H1 (cell line): ENCODE measurements around the gene HIC2.
"Not testable (repeated sequence)": the region's sequence is repeated elsewhere in the genome, so short reads cannot be mapped to it uniquely, and the experiment has no call there.

Source experiments
- EZH2 ChIP-seq: fragments of 200-600 bp; sonication (generic); IDR thresholded peaks from 2 replicates; pipeline ENCODE4 v1.7.1; 2012; ENCODE audit warnings: low read depth, mild to moderate bottlenecking, moderate library complexity, low read length, inconsistent platforms; ENCODE audit not compliant: severe bottlenecking
- JUN ChIP-seq: IDR thresholded peaks from 2 replicates; pipeline ENCODE4 v1.6.1; 2011; ENCODE audit warnings: low read depth, mild to moderate bottlenecking, improper control_type of control experiment, low read length
- KDM1A ChIP-seq: fragments of 200-600, 300-600 bp; sonication (generic); IDR thresholded peaks from 2 replicates; pipeline ENCODE4 v1.7.1; 2016; ENCODE audit warnings: mild to moderate bottlenecking, low read length, borderline replicate concordance
- POLR2A ChIP-seq, 2 experiments: IDR thresholded peaks; 1 replicate in 1 of 2; 2 replicates in 1 of 2; pipeline ENCODE4 v1.6.1; 2011; ENCODE audit warnings: low read depth in 2 of 2, low read length in 2 of 2, mild to moderate bottlenecking in 2 of 2; ENCODE audit errors: control extremely low read depth in 1 of 2
- RFX5 ChIP-seq: IDR thresholded peaks from 2 replicates; pipeline ENCODE4 v1.6.1; 2011; ENCODE audit warnings: low read depth, low read length, improper control_type of control experiment, borderline replicate concordance
- SUZ12 ChIP-seq: fragments of 200-600 bp; sonication (generic); IDR thresholded peaks from 2 replicates; pipeline ENCODE4 v1.6.1; 2012; ENCODE audit warnings: mild to moderate bottlenecking, inconsistent platforms, low read length, moderate library complexity, mixed read lengths
- TF ChIP-seq, protein P1 (sequence below), 3 experiments: IDR thresholded peaks; 1 replicate in 2 of 3; 2 replicates in 1 of 3; pipeline versions ENCODE4 v1.5.1 to v1.6.1; 2011; ENCODE audit warnings: low read length in 3 of 3, mild to moderate bottlenecking in 3 of 3, inconsistent platforms in 2 of 3, low read depth in 1 of 3, moderate library complexity in 1 of 3; ENCODE audit not compliant: insufficient read depth in 1 of 3; ENCODE audit errors: control extremely low read depth in 1 of 3

DNA sequence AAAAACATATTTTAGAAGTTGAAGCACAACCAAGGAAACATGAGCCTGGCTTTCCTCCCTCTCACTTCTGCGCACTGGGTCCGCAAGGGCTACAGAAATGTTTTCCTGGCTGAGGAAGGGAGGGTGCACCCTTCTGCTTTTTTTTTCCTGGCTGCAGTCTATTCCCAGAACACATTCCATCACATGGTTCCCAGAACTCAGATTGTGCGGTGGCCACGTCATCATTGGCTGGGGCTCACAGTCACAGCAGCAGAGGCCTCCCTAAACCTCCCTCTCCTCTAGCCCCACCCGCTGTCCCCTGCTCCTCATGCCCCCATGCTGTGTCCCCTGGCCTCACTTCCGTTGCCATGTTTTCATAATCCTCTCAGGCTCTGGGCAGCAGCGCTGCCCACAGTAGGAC lies 27.7 kb upstream of the HIC2 start:
- not testable (repeated sequence) for TF ChIP-seq JUN; EZH2; SUZ12; RFX5; KDM1A; POLR2A (IDR thresholded peaks at IDR 0.05; ENCODE audit: control extremely low read depth in 1 of 2, low read depth in 2 of 2, low read length in 2 of 2)
- TF ChIP-seq, protein P1, sequence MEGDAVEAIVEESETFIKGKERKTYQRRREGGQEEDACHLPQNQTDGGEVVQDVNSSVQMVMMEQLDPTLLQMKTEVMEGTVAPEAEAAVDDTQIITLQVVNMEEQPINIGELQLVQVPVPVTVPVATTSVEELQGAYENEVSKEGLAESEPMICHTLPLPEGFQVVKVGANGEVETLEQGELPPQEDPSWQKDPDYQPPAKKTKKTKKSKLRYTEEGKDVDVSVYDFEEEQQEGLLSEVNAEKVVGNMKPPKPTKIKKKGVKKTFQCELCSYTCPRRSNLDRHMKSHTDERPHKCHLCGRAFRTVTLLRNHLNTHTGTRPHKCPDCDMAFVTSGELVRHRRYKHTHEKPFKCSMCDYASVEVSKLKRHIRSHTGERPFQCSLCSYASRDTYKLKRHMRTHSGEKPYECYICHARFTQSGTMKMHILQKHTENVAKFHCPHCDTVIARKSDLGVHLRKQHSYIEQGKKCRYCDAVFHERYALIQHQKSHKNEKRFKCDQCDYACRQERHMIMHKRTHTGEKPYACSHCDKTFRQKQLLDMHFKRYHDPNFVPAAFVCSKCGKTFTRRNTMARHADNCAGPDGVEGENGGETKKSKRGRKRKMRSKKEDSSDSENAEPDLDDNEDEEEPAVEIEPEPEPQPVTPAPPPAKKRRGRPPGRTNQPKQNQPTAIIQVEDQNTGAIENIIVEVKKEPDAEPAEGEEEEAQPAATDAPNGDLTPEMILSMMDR (IDR thresholded peaks at IDR 0.05; ENCODE audit: control extremely low read depth in 1 of 3, insufficient read depth in 1 of 3, low read depth in 1 of 3, low read length in 3 of 3) = not testable (repeated sequence)
